T-helper 17 cell (primary cell): ENCODE data around the gene MMP8. TPM values are rescaled to one million over a fixed set of nuclear protein-coding genes. Genes with fewer than 3 reads are reported as not detected.
"Not testable (repeated sequence)": the region's sequence is repeated elsewhere in the genome, so short reads cannot be mapped to it uniquely, and the experiment has no call there.

ENCODE experiments used
- ATAC-seq: fragments of 150-1000 bp; cut with Tn5 transposase; 2 replicates; pipeline ENCODE4 v1.10.0; 2021; ENCODE audit warnings: mild to moderate bottlenecking, moderate library complexity
- DNase-seq, 3 donors: peaks; one replicate each; pipeline versions ENCODE4 v3.0.0 to v3.0.0-alpha.2; 2020 to 2021
- H3K9me3 ChIP-seq: one replicate; pipeline ENCODE4 v1.7.0; 2013; ENCODE audit warnings: low read length, mild to moderate bottlenecking; ENCODE audit not compliant: control insufficient read depth, poor library complexity, severe bottlenecking
- H3K27ac Mint-ChIP-seq: one replicate; pipeline ENCODE4 v1.8.0; 2022; ENCODE audit warnings: mild to moderate bottlenecking, moderate library complexity, mixed read lengths
- H3K27me3 Mint-ChIP-seq: one replicate; pipeline ENCODE4 v1.8.0; 2022; ENCODE audit warnings: mixed read lengths
- H3K36me3 Mint-ChIP-seq: one replicate; pipeline ENCODE4 v1.8.0; 2022; ENCODE audit warnings: low read depth, mixed read lengths
- H3K4me1 Mint-ChIP-seq: one replicate; pipeline ENCODE4 v1.8.0; 2022; ENCODE audit warnings: mild to moderate bottlenecking, mixed read lengths
- H3K4me3 Mint-ChIP-seq: one replicate; pipeline ENCODE4 v1.8.0; 2022; ENCODE audit warnings: mild to moderate bottlenecking, moderate library complexity, mixed read lengths
- total RNA-seq, 4 donors: library from RNA in 2 of 4; stranded (reverse) in 2 of 4; gene quantifications; one replicate each; pipeline ENCODE4 v1.2.3 and lab custom pipeline; 2022 to 2026

The MMP8 gene
- total RNA-seq, 2 donors from 2014 or later, result not detected

DNA sequence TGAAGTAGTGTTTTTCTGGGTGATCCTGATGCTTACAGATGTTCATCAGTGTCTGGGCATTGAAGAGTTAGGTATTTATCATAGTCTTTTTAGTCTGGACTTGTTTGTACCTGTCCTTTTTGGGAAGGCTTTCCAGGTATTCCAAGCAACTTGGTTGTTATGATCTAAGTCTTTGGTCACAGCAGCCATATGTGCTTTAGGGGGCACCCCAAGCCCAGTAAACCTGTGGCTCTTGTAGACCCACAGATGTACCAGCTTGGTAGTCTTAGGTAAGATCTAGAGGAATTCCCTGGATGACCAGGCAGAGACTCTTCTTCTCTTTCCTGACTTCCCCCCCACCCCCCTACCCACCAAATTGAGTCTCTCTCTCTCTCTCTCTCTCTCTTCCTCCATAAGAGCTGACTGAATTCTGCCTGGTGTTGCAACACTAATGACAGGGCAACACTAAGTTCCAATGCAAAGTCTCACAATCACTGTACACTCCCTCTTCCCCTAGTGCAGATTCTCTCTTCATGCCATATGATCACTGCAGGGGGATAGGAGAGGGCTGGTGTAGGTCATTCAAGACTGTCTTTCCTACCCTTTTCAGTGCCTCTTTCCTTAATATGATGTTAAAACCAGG lies 24.5 kb upstream of the MMP8 start:
- H3K9me3 ChIP-seq, result no peaks in the 10 kb centered on the region
- Mint-ChIP-seq H3K27ac (no peak overlapping the region), H3K36me3 (no peaks in the 10 kb centered on the region), H3K27me3 (peaks cover 7% of the 10 kb centered on the region), H3K4me1 (no peaks in the 10 kb centered on the region), H3K4me3 (no peak overlapping the region)
- no peak for DNase-seq
- no peak for ATAC-seq

- not testable (repeated sequence) for ATAC-seq, H3K9me3 ChIP-seq, H3K27me3 Mint-ChIP-seq, H3K36me3 Mint-ChIP-seq, H3K4me3 Mint-ChIP-seq, H3K27ac Mint-ChIP-seq, DNase-seq, H3K4me1 Mint-ChIP-seq
Measured at GRCh38 chr11:102746746-102747578, 22.2 kb upstream of the MMP8 start.

DNA sequence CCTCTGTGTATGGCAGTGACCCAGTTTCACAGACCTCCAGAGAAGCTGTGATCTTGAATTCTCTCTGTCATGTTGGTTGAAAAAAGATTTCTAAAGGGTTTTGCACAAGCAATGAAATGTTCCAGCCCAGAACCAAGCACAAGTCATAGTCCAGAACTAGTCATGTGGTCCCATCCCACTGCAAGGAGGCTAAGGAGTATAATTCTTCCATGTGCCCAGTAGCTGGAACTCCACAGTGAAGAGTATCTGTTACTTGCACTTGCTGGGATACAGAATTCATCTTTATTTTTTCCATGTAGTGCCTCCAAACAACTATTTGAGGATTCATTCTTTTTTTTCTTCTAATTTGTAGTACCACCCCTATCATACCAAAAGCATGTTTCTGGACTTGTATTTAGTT lies 9.9 kb upstream of the MMP8 start:
- Mint-ChIP-seq H3K27ac (no peak overlapping the region), H3K36me3 (no peaks in the 10 kb centered on the region), H3K4me1 (no peaks in the 10 kb centered on the region), H3K27me3 (peaks cover 22% of the 10 kb centered on the region), H3K4me3 (no peak overlapping the region)
- no peak for ATAC-seq
- no peaks in the 10 kb centered on the region for H3K9me3 ChIP-seq
- DNase-seq, result no peak

GRCh38 chr11:102733232-102733875 lies 8.6 kb upstream of the MMP8 start:
- H3K4me1 Mint-ChIP-seq, result no peaks in the 10 kb centered on the region

GRCh38 chr11:102730944-102731343 lies 6.2 kb upstream of the MMP8 start:
- ATAC-seq, H3K4me1 Mint-ChIP-seq, H3K4me3 Mint-ChIP-seq, H3K9me3 ChIP-seq, H3K36me3 Mint-ChIP-seq, H3K27ac Mint-ChIP-seq, H3K27me3 Mint-ChIP-seq, DNase-seq: not testable (repeated sequence)

More at GRCh38 chr11:102733232-102733875, 8.6 kb upstream of the MMP8 start:
- no peak overlapping the region for H3K4me3 Mint-ChIP-seq
- no peaks in the 10 kb centered on the region for H3K9me3 ChIP-seq
- no peak overlapping the region for H3K27ac Mint-ChIP-seq
- no peaks in the 10 kb centered on the region for H3K36me3 Mint-ChIP-seq
- peaks cover 17% of the 10 kb centered on the region for H3K27me3 Mint-ChIP-seq
- no peak for ATAC-seq
- no peak for DNase-seq

DNA sequence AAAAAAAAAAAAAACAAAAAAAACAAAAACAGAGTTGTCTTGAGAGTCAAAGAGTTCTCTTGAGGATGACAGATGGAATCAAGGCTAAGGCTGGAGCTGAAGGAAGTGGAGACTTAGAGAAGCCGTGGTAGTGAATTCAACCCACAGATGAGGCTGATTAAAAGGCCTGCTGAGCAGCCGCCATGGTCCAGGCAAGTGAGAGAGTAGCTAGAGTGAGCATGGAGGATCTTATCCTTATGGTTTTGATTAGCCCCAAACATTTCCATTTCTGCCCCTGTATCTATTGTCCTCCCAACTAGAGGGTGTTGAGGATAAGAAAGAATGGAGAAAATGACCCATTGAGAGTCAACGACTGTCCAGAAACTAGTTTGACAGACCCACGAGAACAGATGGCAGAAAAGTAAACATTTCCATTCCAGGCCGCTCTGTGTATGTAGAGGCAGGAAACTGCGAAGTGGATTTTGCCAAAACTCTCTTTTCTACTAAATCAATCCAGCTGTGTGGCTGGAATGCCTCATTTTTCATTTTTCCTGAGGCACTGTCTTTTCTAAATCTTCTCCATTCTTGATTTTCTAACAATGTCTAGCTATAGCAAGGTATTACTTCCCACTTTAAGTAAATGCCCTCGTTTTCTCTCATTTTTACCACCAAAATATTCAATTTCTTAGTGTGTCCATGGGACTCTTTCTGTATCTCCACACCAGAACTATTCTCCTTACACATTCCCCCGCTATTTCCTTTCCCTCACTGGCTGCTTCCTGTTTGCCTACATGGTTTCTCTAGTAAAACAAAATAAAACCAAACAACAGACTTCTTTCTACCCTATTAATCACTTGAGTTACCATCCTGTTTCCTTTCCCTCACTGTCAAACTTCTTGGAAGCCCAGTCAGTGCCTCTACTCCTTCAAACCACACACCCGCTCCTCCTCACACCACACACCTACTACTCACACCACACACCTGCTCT lies 5.4 kb upstream of the MMP8 start:
- Mint-ChIP-seq H3K27me3 (no peaks in the 10 kb centered on the region), H3K36me3 (no peaks in the 10 kb centered on the region), H3K4me1 (no peaks in the 10 kb centered on the region), H3K4me3 (no peak overlapping the region), H3K27ac (no peak overlapping the region)
- no peak for DNase-seq
- no peak for ATAC-seq
- H3K9me3 ChIP-seq, result no peaks in the 10 kb centered on the region

- H3K36me3 Mint-ChIP-seq, result no peaks in the 10 kb centered on the region
- no peaks in the 10 kb centered on the region for H3K4me1 Mint-ChIP-seq
- H3K9me3 ChIP-seq, result no peaks in the 10 kb centered on the region
- no peak overlapping the region for H3K4me3 Mint-ChIP-seq
- H3K27ac Mint-ChIP-seq, result no peak overlapping the region
- ATAC-seq (peak; percentile 48), DNase-seq (no peak)
- no peaks in the 10 kb centered on the region for H3K27me3 Mint-ChIP-seq
Measured at GRCh38 chr11:102727890-102728289, 3.1 kb upstream of the MMP8 start.

DNA sequence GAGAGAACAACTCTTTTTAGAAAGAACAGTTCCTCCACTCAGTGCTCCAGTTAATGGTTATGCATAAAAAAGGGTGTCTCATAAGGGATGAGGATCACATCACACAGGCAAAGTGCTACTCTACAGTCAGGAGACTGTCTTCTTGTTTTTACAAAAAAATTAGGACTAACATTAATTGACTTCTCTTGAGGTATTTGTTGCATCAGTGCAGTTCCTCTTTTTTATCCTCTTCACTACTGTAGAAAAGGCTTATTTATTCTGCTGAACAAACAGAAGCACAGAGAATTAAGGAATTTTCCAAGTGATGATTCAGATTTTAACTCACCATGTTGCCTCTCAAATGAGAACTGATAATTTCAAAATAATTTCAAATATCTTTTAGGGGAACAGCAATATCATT lies 1.9 kb downstream of the MMP8 start:
- H3K4me3 Mint-ChIP-seq, result no peak overlapping the region

GRCh38 chr11:102719620-102720277 lies 5.0 kb downstream of the MMP8 start:
- Mint-ChIP-seq H3K4me3 (no peak overlapping the region), H3K27me3 (peaks cover 38% of the 10 kb centered on the region), H3K27ac (no peak overlapping the region), H3K36me3 (no peaks in the 10 kb centered on the region), H3K4me1 (no peaks in the 10 kb centered on the region)
- H3K9me3 ChIP-seq, result no peaks in the 10 kb centered on the region
- DNase-seq (no peak), ATAC-seq (no peak)

More for the DNA sequence above, 1.9 kb downstream of the MMP8 start:
- ATAC-seq, result no peak
- no peak for DNase-seq
- no peaks in the 10 kb centered on the region for H3K36me3 Mint-ChIP-seq
- peaks cover 22% of the 10 kb centered on the region for H3K27me3 Mint-ChIP-seq
- no peaks in the 10 kb centered on the region for H3K4me1 Mint-ChIP-seq
- no peak overlapping the region for H3K27ac Mint-ChIP-seq
- H3K9me3 ChIP-seq, result no peaks in the 10 kb centered on the region

DNA sequence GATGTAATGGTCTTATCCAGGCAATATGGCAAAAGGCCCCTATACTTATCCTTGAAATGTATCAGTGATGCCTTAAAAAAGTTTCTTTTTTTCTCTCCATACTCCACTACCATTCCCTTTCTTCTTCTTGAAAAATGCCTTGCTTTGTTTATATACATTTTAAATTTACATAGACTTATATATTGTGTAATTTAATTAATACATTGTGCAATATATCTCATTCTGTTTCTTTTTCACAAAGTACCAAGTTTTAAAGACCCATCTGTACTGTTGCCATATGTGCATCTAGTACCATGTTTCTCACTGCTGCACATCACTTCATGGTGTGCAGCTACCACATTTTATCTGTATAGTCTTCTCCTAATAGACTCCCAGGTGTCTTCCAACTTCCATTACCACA lies 7.5 kb downstream of the MMP8 start:
- Mint-ChIP-seq H3K4me1 (no peaks in the 10 kb centered on the region), H3K27ac (no peak overlapping the region), H3K27me3 (peaks cover 53% of the 10 kb centered on the region), H3K36me3 (no peaks in the 10 kb centered on the region), H3K4me3 (no peak overlapping the region)
- ATAC-seq (no peak), DNase-seq (no peak)
- no peaks in the 10 kb centered on the region for H3K9me3 ChIP-seq

DNA sequence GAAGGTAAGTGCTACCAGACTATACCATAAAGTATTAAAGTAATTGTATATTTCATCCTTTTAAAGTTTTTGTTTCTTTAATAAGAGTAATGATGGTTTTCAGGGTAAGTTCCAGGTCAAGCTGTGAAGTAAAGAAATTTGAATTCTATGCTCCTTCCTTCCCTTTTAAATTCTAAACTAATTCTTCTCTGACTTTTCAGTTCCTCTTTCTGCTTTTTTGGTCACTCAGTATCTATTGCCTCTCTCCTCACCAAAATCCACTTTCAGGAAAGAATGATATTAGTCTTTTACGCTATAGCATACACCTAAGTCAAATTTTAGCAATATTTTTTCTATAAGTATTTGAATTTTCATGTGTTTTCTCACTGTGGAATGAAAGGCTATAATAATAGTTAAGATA lies 8.2 kb downstream of the MMP8 start:
- H3K36me3 Mint-ChIP-seq, result no peaks in the 10 kb centered on the region
- peaks cover 56% of the 10 kb centered on the region for H3K27me3 Mint-ChIP-seq
- no peaks in the 10 kb centered on the region for H3K4me1 Mint-ChIP-seq
- ATAC-seq (no peak), DNase-seq (no peak)
- no peaks in the 10 kb centered on the region for H3K9me3 ChIP-seq
- H3K4me3 Mint-ChIP-seq, result no peak overlapping the region
- H3K27ac Mint-ChIP-seq, result no peak overlapping the region

GRCh38 chr11:102712137-102712536 lies 12.6 kb downstream of the MMP8 start:
- DNase-seq (no peak), ATAC-seq (no peak)
- peaks cover 43% of the 10 kb centered on the region for H3K27me3 Mint-ChIP-seq
- H3K4me3 Mint-ChIP-seq, result no peak overlapping the region
- H3K4me1 Mint-ChIP-seq, result no peaks in the 10 kb centered on the region
- H3K9me3 ChIP-seq, result no peaks in the 10 kb centered on the region
- H3K27ac Mint-ChIP-seq, result no peak overlapping the region
- no peaks in the 10 kb centered on the region for H3K36me3 Mint-ChIP-seq
